ENCODE measurements around the gene ABCC4.

The ABCC4 gene

GRCh38 chr13:95258098-95258497 is 43.2 kb downstream of the ABCC4 start:
- POLR2A ChIA-PET = no interaction called here
- TF ChIP-seq CTCF (IDR thresholded peaks at IDR 0.05; ENCODE audit: insufficient read depth, low read length, missing control alignments) = no peak
- no peak overlapping the region for H3K4me3 ChIP-seq (ENCODE audit: low read depth, low read length)
- no peak for DNase-seq (ENCODE audit: low read depth, low spot score)
- CTCF ChIA-PET = interaction anchor here (0.7 to 1.1 kb wide), 2 partner anchors 13 to 42 kb away, joined by 3 read pairs; no protein-coding TSS in a partner anchor

- no peak for TF ChIP-seq CTCF (IDR thresholded peaks at IDR 0.05; ENCODE audit: insufficient read depth, low read length, missing control alignments)
- H3K4me3 ChIP-seq (ENCODE audit: low read depth, low read length) = no peak overlapping the region
- CTCF ChIA-PET = interaction anchor here (1.0 to 1.6 kb wide), 3 partner anchors 11 to 125 kb away, joined by 4 to 5 read pairs (median 4); no protein-coding TSS in a partner anchor
- POLR2A ChIA-PET = interaction anchor here (0.6 to 1.3 kb wide), 5 partner anchors 8 to 122 kb away, joined by 3 to 5 read pairs (median 3); no protein-coding TSS in a partner anchor
- peak; percentile 80 for DNase-seq (ENCODE audit: low read depth, low spot score)
These were observed 45.2 kb downstream of the ABCC4 start for GRCh38 chr13:95256091-95256490.

GRCh38 chr13:95255072-95255732 is 46.0 kb downstream of the ABCC4 start:
- CTCF ChIA-PET = interaction anchor here (0.6 to 1.6 kb wide), 3 partner anchors 16 to 126 kb away, joined by 3 to 5 read pairs (median 4); no protein-coding TSS in a partner anchor
- no peak overlapping the region for H3K4me3 ChIP-seq (ENCODE audit: low read depth, low read length)
- DNase-seq (ENCODE audit: low read depth, low spot score) = no peak
- TF ChIP-seq CTCF (IDR thresholded peaks at IDR 0.05; ENCODE audit: insufficient read depth, low read length, missing control alignments) = no peak
- POLR2A ChIA-PET = interaction anchor here (1.2 to 1.3 kb wide), 3 partner anchors 7 to 21 kb away, joined by 3 to 5 read pairs (median 4); no protein-coding TSS in a partner anchor

GRCh38 chr13:95254339-95254738 is 46.9 kb downstream of the ABCC4 start:
- CTCF ChIA-PET = no interaction called here
- TF ChIP-seq CTCF (IDR thresholded peaks at IDR 0.05; ENCODE audit: insufficient read depth, low read length, missing control alignments) = no peak
- no peak for DNase-seq (ENCODE audit: low read depth, low spot score)
- POLR2A ChIA-PET = no interaction called here
- no peak overlapping the region for H3K4me3 ChIP-seq (ENCODE audit: low read depth, low read length)

- POLR2A ChIA-PET = no interaction called here
- H3K4me3 ChIP-seq (ENCODE audit: low read depth, low read length) = no peak overlapping the region
- CTCF ChIA-PET = no interaction called here
- no peak for TF ChIP-seq CTCF (IDR thresholded peaks at IDR 0.05; ENCODE audit: insufficient read depth, low read length, missing control alignments)
- DNase-seq (ENCODE audit: low read depth, low spot score) = no peak
These were observed 48.2 kb downstream of the ABCC4 start for GRCh38 chr13:95253033-95253432.

GRCh38 chr13:95251641-95252040 is 49.6 kb downstream of the ABCC4 start:
- ChIA-PET CTCF (no interaction called here), POLR2A (no interaction called here)

More at GRCh38 chr13:95251641-95252040, 49.6 kb downstream of the ABCC4 start:
- TF ChIP-seq CTCF (IDR thresholded peaks at IDR 0.05; ENCODE audit: insufficient read depth, low read length, missing control alignments) = no peak
- no peak for DNase-seq (ENCODE audit: low read depth, low spot score)
- H3K4me3 ChIP-seq (ENCODE audit: low read depth, low read length) = no peak overlapping the region
